Measurements from ENCODE around the gene PLCL1. TPM values are rescaled to one million over a fixed set of nuclear protein-coding genes. Genes with fewer than 3 reads are reported as not detected.

PLCL1 gene
- total RNA-seq, 4 donors from 2014 or later, result 0.34 to 4.2 (median 1.2) TPM

DNA sequence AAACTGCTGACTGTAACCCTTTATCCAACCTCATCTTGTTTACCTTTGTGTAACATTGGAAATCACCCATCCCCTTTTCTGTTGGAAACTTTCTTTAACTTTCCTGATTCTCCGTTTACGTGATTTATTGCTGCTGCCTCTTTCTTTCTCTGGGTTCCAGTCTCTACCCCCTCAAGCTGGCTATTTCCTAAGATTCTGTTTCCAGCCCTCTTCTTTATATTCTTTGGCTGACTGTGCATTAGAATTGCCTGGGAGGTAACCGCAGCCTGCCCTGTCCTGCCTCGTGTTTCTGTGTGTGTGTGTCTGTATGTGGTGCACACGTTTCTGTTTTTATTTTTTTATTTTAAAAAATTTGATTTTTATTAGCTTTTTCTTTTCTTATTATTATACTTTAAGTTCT lies 229.2 kb downstream of the PLCL1 start:
- Histone ChIP-seq H3K4me1 (no peaks in the 10 kb centered on the region), H3K27me3 (no peaks in the 10 kb centered on the region), H3K27ac (no peak overlapping the region), H3K4me3 (no peak overlapping the region), H3K9me3 (no peaks in the 10 kb centered on the region), H3K36me3 (no peaks in the 10 kb centered on the region)
- DNase-seq, result no peak
- WGBS, 2 donors, result 63 to 68% methylated on average over 5 of the region's 5 CpGs
- TF ChIP-seq, protein P1, sequence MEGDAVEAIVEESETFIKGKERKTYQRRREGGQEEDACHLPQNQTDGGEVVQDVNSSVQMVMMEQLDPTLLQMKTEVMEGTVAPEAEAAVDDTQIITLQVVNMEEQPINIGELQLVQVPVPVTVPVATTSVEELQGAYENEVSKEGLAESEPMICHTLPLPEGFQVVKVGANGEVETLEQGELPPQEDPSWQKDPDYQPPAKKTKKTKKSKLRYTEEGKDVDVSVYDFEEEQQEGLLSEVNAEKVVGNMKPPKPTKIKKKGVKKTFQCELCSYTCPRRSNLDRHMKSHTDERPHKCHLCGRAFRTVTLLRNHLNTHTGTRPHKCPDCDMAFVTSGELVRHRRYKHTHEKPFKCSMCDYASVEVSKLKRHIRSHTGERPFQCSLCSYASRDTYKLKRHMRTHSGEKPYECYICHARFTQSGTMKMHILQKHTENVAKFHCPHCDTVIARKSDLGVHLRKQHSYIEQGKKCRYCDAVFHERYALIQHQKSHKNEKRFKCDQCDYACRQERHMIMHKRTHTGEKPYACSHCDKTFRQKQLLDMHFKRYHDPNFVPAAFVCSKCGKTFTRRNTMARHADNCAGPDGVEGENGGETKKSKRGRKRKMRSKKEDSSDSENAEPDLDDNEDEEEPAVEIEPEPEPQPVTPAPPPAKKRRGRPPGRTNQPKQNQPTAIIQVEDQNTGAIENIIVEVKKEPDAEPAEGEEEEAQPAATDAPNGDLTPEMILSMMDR (IDR thresholded peaks at IDR 0.05), result no peak
- no peak for TF ChIP-seq POLR2A (IDR thresholded peaks at IDR 0.05)
- intact Hi-C loops (cut with DNase I), result no loop called here

DNA sequence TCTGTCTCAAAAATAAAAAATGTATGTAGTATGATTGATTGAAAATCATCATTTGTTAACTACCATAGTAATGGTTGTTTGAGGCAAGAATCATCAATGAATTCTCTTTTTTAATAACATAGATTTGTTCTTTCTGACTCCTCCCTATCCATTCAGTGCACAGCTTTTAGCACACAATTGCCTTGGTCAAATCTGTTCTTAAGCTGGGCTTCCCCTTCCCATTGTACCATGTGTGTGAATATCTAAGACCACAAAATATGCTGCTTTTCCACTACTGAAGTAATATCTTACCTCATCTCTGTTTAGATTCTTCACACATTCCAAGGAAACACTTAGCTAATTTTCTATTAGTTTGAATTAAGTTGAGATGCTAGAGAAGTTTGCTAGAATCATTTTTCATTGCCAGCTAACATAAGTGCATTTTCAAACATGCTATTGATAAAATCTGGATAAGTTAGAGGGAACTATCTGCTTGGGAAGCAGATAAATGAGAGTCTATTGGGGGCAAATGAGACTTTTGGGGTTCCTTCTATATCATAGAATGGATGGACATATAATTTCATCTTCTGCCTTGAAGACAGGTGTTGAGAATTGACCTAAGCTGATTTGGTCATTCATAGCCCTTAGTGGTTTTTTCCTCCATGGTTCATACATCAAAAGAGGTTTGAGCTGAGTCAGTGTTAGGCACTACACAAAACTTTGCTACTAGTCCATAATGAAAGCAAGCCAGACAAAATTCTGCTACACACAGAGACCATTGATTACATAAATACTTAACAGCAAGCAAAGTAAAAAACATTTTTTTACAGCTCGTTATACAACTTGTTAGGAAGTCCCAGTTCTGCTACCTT lies 231.9 kb downstream of the PLCL1 start:
- H3K4me3 ChIP-seq, result no peak overlapping the region
- H3K9me3 ChIP-seq, result no peaks in the 10 kb centered on the region
- DNase-seq, result no peak
- no peaks in the 10 kb centered on the region for H3K27me3 ChIP-seq
- no peaks in the 10 kb centered on the region for H3K36me3 ChIP-seq
- intact Hi-C loops (cut with DNase I), result no loop called here
- H3K27ac ChIP-seq, result no peak overlapping the region
- 0 to 29% methylated on average over 1 of the region's 1 CpG for WGBS, 2 donors
- no peaks in the 10 kb centered on the region for H3K4me1 ChIP-seq
- TF ChIP-seq, protein P1 (IDR thresholded peaks at IDR 0.05), result no peak
- TF ChIP-seq POLR2A (IDR thresholded peaks at IDR 0.05), result no peak

DNA sequence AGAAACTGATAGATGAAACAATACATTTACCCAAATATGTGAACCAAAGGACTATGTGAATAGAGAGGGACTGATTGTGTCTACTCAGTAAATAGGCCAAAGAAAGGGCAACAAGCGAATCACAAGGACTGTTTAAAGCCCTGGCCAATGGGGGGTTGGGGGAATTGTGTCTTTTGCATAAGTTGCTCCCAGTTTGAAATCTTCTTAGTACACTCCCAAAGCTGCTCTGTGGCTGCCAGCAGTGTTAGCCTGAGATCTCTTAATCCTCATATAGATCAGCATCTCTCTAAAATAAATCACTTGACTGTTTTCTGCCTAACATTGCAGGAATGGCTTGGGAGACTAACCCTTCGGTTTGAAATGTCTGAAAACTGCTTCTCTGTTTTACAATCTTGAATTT lies 236.4 kb downstream of the PLCL1 start:
- intact Hi-C loops (cut with DNase I), result no loop called here
- H3K9me3 ChIP-seq, result no peaks in the 10 kb centered on the region
- H3K36me3 ChIP-seq, result no peaks in the 10 kb centered on the region

DNA sequence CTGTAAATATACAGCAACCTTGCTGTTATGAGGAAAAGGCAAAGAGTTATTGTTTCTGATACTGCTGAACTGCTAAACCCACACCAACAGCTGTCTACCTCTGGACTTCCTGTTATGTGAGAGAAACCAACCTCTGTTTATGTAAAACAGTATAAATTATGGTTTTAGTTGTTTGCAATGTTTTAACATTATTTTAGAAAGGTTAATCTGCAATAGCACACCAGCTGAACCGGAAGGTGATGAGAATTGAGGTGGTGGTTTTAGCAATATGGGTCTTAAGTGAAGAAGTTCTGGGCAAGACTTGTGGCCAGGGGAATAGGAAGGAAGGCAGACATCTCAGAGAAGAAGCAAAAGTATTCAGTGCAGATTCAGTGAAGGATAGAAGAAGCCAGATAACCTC lies 237.8 kb downstream of the PLCL1 start:
- intact Hi-C loops (cut with DNase I), result no loop called here
- no peaks in the 10 kb centered on the region for H3K9me3 ChIP-seq
- H3K4me3 ChIP-seq, result no peak overlapping the region
- H3K4me1 ChIP-seq, result no peaks in the 10 kb centered on the region
- H3K27me3 ChIP-seq, result no peaks in the 10 kb centered on the region
- H3K27ac ChIP-seq, result no peak overlapping the region
- no peaks in the 10 kb centered on the region for H3K36me3 ChIP-seq
- DNase-seq, result no peak
- no peak for TF ChIP-seq POLR2A (IDR thresholded peaks at IDR 0.05)
- TF ChIP-seq, protein P1 (IDR thresholded peaks at IDR 0.05), result no peak
- WGBS, 2 donors, result 0 to 41% methylated on average over 1 of the region's 1 CpG

More for the DNA sequence above, 236.4 kb downstream of the PLCL1 start:
- Histone ChIP-seq H3K4me1 (no peaks in the 10 kb centered on the region), H3K4me3 (no peak overlapping the region), H3K27ac (no peak overlapping the region), H3K27me3 (no peaks in the 10 kb centered on the region)
- TF ChIP-seq, protein P1 (IDR thresholded peaks at IDR 0.05), result no peak
- no peak for TF ChIP-seq POLR2A (IDR thresholded peaks at IDR 0.05)
- 56 to 57% methylated on average over 2 of the region's 2 CpGs for WGBS, 2 donors
- DNase-seq, result no peak

DNA sequence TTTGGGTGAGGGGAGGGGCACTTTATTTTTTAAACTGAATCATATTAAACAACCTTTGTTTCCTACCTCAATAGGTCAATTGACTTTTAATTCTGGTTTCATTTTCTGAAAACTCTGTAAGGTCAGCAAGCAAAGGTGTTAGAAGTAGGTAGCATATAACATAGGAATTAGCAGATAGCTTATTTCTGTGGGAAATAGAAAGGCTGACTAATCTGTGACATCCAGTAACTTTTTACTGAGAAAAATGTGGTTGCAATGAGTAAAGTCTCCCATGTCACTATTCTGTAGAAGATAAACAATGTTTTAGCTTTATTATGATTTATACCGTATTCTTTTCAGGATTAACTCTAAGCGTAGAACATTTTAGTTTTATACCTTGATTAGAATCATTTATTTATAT lies 240.4 kb downstream of the PLCL1 start:
- DNase-seq, result no peak
- H3K9me3 ChIP-seq, result no peaks in the 10 kb centered on the region
- no peaks in the 10 kb centered on the region for H3K4me1 ChIP-seq
- H3K27me3 ChIP-seq, result no peaks in the 10 kb centered on the region
- H3K27ac ChIP-seq, result no peak overlapping the region
- H3K4me3 ChIP-seq, result no peak overlapping the region
- no peaks in the 10 kb centered on the region for H3K36me3 ChIP-seq
- TF ChIP-seq, protein P1 (IDR thresholded peaks at IDR 0.05), result no peak
- no peak for TF ChIP-seq POLR2A (IDR thresholded peaks at IDR 0.05)
- 82 to 94% methylated on average over 2 of the region's 2 CpGs for WGBS, 2 donors
- intact Hi-C loops (cut with DNase I), result no loop called here

Measured in esophagus squamous epithelium (tissue), 5 donors.